ENCODE results near the gene TESMIN.

TESMIN gene

DNA sequence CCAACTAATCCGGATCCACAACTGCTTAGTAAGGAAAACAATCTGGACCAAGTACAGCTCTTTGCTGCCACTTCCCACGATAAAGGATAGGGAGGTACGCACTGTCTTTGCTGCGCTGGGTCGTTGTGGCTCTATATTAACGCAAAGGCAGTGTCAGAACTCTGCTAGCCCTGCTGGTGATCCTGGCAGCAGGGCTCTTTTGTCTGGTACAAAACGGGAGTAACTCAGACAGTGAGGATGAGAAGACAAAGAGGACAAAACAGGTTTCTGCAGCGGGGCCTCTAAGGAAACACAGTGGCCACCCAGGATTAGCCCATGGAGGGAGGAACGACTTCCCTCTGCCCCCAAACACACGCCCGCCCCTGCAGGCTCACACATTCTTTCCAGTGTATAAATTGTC is 40.9 kb downstream of the TESMIN start:
- no peak for DNase-seq (ENCODE audit: low read depth, low spot score)

DNA sequence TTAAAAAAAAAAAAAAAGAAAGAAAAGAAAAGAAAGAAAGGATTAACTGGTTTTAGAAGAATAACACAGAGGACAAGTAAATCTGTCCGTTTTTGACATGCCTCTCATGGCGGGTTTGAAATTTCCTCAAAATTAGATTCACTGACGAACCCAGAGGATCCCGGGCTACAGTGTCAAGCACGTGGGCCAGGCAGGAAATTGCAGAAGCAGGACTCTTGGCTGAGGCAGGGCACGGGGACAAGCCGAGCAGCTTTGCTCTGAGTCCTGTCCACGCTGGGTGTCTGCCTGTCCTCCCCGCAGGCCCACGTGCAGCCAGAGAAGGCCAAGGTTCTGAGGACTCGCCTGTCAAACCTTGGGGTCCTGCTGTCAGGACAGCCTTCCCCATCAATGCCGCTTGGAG is 42.3 kb downstream of the TESMIN start:
- DNase-seq (ENCODE audit: low read depth, low spot score) = no peak

- no peak for DNase-seq (ENCODE audit: low read depth, low spot score)
Observed at GRCh38 chr11:68707527-68707926, 43.8 kb downstream of the TESMIN start.

- DNase-seq (ENCODE audit: low read depth, low spot score) = no peak
Observed at GRCh38 chr11:68704887-68705286, 46.4 kb downstream of the TESMIN start.

DNA sequence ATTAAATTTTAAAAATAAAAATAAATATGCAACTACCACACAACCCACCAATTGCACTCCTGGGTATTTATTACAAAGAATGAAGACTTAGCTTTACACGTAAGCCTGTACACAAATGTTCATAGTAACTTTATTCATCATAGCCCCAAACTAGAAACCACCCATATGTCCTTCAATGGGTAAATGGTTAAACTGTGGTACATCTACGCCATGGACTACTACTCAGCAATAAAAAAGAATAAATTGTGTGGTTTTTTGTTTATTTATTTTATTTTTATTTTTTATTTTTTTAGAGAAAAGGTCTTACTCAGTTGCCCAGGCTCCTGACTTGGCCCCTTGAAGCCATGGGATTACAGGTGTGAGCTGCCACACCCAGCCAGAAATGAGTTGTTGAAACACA is 52.3 kb downstream of the TESMIN start:
- DNase-seq (ENCODE audit: low read depth, low spot score) = no peak

DNA sequence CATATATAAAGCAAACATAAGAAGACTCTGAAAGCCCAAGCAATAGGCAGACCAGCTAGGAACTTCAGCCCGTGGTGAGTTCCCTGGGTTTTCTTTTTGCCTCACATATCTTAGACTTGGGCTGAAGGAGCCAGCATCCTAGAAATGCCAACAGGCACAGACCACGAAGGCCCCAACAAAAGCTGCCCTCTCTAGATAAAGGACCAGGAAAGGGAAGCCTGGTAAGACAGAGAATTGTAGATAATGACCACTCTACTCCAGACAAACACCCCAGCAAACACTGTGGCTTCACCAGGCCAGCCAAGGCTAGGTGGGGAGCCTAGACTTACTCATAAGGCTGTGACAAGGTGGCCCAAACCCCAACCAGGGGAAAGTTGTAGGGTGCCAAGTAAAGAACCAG is 55.8 kb downstream of the TESMIN start:
- DNase-seq (ENCODE audit: low read depth, low spot score) = no peak

DNA sequence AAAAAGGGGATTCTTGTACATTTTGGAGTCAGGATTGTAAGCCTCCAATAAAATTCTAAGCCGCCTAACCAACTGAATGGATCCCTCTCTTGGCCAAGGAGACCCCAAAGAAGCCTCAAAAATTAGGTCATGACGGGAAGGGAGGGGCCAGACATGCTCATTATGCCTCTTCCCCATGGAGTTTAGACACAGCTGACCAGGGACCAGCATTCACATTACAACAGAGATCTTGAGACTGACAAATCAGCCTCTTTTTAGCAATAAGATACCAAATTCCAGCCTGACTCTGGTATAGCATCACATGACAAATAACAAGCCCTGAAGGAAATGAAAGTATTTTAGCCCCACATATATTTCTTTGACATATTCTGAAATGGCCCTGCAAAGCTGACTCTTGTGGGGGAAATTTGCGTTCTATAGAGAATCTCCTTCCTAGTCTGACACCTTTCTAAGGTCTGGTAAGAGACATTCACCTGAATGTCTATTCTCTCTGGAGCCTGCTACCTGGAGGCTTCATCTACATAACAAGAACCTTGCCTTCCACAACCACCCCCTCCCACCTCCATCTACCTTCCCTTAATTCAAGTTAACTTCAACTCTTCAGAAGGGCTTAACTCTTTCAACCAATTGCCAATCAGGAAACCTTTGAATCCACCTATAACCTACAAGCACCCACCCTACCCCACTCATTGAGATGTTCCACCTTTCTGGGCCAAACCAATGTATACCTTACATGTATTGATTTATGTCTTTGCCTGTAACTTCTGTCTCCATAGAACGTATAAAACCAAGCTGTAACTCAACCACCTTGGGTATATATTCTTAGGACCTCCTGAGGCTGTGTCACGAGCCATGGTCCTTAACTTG is 56.7 kb downstream of the TESMIN start:
- no peak for DNase-seq (ENCODE audit: low read depth, low spot score)

- no peak for DNase-seq (ENCODE audit: low read depth, low spot score)
Observed at GRCh38 chr11:68693484-68693882, 57.8 kb downstream of the TESMIN start.

- DNase-seq (ENCODE audit: low read depth, low spot score) = no peak
Observed at GRCh38 chr11:68692871-68693483, 58.3 kb downstream of the TESMIN start.

DNA sequence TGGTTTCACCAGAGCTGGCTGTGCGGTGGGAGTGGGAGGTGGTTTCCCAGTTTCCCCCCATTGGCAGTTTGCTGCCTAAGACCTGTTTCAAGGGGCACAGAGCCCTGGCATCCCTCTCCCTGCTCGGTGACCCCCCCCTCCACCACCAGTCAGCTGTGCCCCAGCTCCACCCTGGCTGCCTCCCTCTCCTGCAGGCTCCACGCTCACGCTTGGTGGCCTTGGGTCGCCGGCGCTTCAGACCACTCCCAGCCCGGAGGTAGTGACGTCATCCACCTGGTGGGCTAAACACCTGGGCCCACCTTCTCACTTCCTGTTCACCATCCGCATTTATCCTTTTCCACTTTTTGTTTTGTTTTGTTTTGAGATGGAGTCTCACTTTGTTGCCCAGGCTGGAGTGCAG is 59.2 kb downstream of the TESMIN start:
- DNase-seq (ENCODE audit: low read depth, low spot score) = no peak

GRCh38 chr11:68691402-68691784 is 59.9 kb downstream of the TESMIN start:
- DNase-seq (ENCODE audit: low read depth, low spot score) = no peak

- no peak for DNase-seq (ENCODE audit: low read depth, low spot score)
Observed at GRCh38 chr11:68690671-68691401, 60.5 kb downstream of the TESMIN start.

DNA sequence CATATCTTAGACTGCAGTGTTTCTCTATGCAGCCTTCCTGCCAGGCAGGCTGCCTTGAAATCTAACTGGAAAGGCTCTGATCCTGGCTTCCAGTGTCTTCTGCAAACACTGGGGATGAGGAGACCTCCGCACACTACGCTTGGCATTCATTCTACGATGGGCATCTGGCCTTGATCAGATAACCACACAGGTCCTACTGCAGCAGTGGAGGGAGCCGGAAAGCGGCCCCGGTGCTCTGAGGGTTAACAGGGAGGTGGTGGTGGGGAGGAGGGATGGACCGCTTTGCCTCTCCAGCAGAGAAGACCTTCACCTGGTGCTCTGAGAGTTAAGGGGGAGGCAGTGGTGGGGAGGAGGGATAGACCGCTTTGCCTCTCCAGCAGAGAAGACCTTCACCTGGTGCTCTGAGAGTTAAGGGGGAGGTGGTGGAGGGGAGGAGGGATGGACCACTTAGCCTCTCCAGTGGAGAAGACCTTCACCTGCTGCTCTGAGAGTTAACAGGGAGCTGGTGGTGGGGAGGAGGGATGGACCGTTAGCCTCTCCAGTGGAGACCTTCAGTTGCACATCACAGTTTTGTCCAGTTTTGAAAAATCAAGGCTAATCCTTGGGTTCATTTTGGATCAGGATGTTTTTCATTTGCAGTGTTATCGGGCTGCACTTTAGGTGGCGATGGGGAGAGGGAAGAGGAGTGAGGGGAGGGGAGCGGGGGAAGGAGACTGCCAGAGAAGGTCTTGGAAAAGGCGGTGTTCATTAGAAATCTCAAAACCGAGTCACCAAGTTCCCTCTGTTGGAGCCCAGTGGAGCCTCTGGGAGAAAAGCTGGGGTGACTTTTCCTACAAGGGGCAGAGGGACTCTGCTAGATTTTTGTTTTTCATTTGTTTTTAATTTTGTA is 61.3 kb downstream of the TESMIN start:
- no peak for DNase-seq (ENCODE audit: low read depth, low spot score)

DNA sequence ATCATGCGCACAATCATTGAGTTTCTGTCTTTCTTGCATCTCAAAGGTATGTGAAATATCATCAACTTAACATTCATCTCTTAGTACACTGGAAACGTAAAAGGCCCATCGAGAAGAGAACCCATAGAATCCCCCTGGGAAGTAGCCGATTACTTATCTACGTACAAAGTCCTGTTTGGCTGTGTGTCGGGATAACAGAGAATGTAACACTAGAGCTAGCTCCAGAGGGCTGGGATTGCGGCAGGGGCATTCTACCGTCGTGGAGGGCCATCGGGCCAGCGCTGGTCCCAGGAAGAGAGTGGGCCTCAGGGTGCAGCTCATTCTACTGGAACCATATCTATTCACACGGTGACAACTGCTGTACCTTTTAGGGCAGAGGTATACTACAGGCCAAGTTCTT is 62.4 kb downstream of the TESMIN start:
- DNase-seq (ENCODE audit: low read depth, low spot score) = no peak

DNA sequence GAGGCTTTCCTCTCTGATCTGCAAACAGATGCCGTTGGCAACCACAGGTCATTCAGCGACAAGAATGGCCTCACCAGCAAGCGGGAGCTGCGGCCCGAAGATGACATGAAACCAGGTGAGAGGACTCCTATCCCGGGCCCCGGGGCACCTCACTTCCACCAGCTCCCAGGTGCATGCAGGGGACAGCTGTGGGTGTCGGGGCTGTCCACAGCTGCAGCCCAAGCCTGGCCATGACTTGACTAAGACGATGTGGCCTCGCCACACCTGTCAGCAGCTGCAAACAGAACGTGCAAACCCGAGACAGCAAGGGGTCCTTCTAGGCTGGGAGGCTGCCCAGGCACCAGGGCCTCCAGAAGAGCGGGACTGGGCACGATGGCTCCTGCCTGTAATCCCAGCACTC is 63.3 kb downstream of the TESMIN start:
- no peak for DNase-seq (ENCODE audit: low read depth, low spot score)

DNA sequence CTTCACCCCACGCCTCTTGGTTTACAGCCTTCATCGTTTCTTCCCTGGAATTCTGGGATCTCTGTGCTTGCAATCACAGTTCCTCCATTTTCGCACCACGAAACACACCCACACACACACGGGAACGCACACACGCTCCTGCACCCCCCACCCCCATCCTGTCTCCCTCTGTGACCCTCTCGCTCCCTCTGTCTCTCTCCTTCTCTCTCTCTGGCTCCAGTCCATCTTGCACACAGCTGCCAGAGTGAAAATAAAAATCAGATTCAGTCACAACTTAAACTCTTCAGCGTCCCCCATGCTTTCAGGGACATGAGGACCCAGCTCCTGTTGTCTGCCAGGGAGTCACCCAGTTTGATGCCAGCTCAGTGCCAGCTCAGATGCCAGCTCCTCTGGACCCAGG is 64.0 kb downstream of the TESMIN start:
- no peak for DNase-seq (ENCODE audit: low read depth, low spot score)

DNA sequence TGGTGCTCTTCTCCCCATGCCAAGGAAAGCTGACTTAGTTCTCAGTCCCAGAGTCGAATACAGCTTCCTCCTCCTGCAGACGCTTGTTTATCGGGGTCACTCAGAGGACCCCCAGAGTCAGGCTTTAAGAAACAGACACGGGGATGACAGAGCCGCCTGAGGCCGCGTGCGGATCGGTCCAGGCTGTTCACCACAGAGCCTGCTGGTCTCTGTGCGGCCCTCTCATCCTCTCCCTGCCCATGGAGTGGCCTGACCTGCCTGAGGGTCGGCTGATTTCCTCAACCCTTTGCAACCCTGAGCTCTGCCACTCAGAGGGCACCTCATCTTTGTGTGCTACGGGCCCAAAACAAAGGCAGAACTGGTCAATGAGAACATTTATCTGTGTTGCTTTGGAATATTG is 64.8 kb downstream of the TESMIN start:
- no peak for DNase-seq (ENCODE audit: low read depth, low spot score)

DNA sequence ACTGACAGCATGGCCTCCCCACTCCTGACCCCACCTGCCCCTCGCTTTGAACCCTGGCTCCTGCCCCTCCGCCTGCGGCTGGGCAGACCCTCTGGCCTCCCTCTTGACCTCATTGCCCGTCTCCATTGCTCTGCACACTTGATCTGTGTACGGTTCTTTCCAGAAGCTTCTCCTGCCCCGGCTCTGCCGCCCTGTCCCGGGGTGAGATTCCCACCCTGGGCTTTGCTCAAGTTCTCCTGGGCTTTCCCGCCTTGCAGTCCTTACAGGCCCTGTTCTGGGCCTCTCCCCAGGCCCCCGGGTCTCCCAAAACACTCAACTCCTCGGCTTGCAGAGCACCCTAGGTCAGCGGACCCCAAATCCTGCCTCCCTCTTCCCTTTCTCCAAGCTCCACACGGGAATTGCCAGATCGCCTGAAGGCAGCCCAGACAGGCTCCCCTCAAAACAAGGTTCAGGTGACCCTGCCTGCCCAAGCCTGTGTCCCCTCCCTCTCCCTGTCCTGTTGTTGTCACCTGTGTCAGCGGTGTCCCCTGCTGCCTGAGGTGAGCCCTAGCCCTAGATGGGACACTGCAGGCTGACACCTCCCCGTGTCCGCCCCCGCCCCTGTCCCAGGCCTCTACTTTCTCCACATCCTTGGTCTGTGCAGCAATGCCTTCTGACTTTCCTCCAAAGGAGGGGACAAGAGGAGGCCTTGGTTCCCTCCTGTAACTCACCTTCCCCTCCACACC is 65.5 kb downstream of the TESMIN start:
- no peak for DNase-seq (ENCODE audit: low read depth, low spot score)

- no peak for DNase-seq (ENCODE audit: low read depth, low spot score)
Observed at GRCh38 chr11:68684385-68685356, 66.6 kb downstream of the TESMIN start, which contains the start of gene GAL. Gene GAL (plus strand): TSS chr11:68684544. CDS start chr11:68684924, 380 bp downstream.

All from brain pericyte (primary cell).